Measurements from ENCODE around the gene MRPL52.
"Not testable (repeated sequence)": the region's sequence is repeated elsewhere in the genome, so short reads cannot be mapped to it uniquely, and the experiment has no call there.

The MRPL52 gene

DNA sequence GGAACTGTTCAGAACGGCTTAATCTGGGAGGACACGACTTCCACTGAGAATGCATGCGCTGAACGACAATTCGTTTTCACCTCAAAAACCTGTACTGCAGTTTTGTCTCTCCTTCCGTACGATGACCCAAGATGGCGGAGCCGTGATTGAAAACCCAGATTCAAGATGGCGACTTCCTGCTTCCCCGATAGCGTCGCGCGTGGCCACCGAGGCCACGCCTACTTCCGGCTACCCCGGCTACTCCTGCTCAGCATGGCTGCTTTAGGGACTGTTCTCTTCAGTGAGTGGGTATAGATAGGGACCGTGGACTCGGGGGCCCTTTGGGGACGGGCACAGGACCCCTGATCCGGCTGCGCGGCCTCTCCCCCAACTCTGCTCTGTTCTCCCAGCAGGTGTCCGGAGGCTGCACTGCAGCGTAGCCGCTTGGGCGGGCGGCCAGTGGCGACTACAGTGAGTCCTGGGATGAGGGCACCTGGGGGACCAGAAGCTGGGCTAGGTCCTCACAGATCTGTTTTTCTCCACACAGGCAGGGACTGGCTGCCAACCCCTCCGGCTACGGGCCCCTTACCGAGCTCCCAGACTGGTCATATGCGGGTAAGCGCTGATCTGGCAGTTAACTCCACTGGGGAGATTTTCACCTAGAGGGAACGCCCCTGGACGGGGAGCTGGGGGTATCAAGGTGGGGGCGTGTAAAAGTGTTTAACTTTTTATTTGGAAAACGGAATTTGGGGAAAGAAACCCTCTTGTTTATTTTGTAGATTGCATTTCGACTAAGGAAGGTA lies at the start of gene MRPL52:
Gene MRPL52, plus strand, starts transcription at position 227 of the 782 bp plus-strand sequence. Its CDS starts 26 bp downstream, at position 253.
- DNase-seq (ENCODE audit: low read depth), result no peak

DNA sequence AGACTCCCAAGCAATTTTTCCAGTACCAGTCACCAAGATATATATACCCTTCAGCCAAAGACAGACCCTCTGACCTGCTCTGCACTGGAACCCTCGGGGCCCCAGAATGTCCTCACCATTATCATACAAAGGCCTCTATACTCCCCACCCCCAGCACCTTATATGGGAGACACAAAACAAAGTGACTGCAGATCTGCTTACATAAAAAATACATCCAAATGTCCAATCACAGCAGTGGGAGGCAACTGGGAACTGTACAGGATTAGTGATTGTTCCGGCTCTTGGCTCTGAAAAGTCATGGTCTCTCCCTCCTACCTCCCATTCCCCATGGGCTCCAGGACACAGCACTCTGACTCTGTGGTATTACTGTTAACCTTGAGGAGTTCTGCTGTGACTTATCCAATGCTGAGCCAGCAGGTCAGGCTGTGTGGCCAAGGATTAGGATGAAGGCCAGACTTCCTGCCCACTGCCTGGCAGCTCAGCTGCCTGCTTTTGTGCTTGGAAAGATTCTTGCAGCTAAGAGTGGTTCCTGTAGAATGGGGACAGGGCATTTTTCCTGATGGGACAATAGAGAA lies 49.5 kb upstream of the MRPL52 start:
- DNase-seq (ENCODE audit: low read depth), result no peak

DNA sequence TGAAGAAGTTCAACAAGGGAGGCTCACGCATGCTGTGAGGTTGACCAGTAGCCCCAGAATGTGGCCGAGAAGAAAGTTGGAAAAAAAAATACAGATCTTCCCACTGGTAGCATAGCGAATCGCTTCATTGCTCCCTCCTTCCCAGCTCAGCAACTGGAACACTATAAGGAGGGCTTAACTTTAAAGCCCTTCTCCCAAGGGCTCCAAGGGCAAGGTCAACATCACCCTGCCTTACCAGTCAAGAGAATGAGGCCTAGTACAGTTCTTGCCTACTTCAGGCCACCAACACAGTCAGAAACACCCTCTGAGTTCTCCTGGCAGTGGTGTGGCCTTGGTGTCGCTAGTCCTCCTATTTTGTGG lies 48.8 kb upstream of the MRPL52 start:
- DNase-seq (ENCODE audit: low read depth), result no peak

DNA sequence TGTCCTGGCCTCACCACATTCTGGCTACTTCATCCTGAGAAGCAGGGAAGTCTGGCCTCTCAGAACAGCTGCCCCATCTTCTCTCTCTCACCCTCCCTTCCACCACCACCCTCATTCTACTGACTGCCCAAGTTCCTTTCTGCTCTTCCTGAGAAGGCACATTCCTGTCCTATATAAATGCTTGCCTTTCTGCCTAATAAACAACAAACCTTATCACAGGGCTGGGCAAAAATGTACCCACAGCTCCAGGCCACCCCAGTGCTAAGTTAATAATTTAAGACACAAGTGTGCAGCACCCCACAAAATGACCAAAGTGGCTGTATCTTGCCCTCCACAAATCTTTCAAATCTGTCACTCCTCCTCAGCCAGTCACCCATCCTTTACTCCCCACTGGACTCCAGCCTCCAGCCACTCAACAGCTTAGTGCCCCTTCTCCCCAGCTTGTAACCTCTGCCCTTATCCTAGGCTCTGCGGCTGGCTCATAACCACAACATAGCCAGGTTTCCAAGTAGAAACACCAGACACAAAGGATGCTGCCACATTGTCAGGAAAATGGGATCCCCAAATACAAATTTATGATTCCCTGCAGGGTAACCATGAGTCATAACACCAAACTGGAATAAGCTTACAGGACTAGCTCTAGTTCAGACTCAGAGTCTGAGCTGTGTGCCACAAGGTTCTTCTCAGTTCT lies 48.2 kb upstream of the MRPL52 start:
- no peak for DNase-seq (ENCODE audit: low read depth)

DNA sequence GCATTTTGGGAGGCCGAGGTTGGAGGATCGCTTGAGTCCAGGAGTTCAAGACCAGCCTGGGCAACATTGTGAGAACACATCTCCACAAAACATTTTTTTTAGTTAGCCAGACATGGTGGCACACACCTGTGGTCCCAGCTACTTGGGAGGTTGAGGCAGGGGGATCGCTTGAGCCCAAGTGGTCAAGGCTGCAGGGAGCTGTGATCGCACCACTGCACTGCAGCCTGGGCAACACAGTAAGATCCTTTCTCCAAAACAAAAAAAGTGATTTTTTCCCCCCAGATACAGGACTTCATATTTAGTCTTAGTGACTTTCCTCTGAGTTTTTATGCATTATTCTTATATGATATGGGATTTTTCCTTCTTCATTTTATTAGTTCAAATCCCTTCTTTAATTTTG lies 43.0 kb upstream of the MRPL52 start:
- no peak for DNase-seq (ENCODE audit: low read depth)

DNA sequence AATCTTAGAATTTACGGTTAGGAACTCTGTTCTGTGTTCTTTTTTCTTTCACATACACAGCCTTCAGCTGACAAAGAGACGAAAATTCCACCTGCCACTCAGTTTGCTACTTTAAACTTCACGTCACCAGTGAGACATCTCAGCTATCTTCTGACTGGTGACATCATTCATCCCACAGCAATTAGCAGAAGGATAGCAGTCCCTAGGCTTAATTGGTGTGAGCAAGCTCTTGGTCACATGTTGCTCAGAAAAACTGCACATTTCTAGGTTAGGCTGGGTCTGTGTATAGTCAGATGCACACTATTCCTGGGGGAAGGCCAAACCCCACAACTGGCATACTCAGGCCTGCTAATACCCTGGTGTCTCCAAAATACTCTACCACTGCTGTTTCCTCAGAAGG lies 38.4 kb upstream of the MRPL52 start:
- peak; percentile 32 for DNase-seq (ENCODE audit: low read depth)

DNA sequence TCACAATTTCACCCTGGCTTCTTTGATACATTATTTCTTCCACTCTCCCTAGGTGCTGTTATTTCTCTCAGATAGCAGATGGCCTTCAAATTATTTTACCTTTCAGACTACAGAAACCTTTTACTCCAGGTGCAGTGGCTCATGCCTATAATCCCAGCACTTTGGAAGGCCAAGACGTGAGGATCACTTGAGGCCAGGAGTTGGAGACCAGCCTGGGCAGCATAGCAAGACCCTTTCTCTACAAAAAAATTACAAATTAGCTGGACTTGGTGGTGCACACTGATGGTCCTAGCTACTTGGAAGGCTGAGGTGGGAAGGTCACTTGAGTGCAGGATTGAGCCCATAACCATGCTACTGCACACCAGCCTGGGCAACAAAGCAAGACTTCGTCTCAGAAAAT lies 37.5 kb upstream of the MRPL52 start:
- DNase-seq (ENCODE audit: low read depth), result no peak

DNA sequence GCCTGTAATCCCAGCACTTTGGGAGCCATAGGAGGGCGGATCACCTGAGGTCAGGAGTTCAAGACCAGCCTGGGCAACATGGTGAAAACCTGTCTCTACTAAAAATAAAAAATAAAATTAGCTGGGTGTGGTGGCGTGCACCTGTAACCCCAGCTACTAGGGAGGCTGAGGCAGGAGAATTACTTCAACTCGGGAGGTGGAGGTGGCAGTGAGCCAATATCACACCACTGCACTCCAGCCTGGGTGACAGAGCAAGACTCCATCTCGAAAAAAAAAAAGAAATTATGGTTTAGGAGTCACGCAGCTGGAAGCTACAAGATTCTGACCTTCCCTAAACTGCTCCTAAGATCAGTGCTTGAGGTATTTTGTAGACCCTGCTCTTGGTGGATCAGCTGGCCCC lies 36.1 kb upstream of the MRPL52 start:
- DNase-seq (ENCODE audit: low read depth), result not testable (repeated sequence)

DNA sequence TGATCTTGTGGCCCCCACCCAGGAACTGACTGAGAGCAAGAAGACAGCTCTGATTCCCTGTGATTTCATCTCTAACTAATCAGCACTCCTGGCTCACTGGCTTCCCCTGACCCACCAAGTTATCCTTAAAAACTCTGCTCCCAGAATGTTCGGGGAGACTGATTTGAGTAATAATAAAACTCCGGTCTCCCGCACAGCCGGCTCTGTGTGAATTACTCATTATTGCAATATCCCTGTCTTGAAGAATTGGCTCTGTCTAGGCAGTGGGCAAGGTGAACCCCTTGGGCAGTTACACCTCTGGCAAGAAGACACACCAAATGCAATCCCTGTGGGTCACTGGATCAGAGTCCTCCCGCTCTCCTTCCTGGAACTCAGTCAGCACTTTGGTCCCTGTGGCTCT lies 35.7 kb upstream of the MRPL52 start:
- no peak for DNase-seq (ENCODE audit: low read depth)

DNA sequence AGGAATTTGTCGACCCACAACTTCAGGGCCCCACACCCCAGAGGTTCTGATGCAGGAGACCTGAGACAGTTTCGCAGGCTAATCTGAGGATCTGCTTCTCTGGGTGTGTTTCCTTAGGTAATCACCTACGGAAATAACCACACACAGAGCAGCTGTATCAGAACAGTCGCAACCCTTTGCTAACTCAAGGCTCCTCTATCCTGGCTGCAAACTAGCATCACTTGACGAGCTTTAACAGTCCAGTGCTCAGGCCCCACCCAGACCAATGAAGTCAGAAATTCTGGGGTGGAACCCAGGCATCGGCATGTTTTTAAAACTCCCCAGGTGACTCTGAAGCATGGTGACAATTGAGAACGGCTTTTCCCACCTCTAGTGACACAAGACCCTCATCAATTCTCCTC lies 35.1 kb upstream of the MRPL52 start:
- no peak for DNase-seq (ENCODE audit: low read depth)

DNA sequence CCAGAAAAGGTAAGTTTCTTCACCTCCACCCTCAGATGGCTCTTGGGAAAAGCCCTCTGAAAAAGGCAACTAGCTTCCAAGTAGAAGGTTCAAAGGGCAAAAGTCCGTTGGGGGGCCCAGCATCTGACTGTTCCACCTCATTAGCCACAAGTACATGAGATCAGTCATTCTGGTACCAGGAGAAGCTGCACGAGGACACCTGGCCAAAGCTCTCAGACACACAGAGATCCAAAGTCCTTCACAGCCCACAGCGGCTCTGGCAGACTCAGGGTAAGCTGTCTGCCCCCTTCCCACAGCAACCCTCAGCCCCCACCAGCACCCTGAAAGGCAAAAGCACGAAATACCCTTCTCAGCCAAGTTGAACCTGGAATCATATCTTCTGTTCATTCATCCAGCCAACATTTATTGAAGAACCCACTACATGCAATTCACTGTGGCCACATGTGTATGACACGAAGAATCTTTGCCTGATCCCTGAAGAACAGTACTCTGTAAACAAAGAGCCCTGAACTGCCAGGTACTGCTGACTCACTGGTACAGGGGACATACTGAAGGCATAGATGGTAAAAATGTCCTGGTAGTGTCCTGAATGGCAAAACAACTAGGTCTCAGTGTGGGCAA lies 33.5 kb upstream of the MRPL52 start:
- no peak for DNase-seq (ENCODE audit: low read depth)

DNA sequence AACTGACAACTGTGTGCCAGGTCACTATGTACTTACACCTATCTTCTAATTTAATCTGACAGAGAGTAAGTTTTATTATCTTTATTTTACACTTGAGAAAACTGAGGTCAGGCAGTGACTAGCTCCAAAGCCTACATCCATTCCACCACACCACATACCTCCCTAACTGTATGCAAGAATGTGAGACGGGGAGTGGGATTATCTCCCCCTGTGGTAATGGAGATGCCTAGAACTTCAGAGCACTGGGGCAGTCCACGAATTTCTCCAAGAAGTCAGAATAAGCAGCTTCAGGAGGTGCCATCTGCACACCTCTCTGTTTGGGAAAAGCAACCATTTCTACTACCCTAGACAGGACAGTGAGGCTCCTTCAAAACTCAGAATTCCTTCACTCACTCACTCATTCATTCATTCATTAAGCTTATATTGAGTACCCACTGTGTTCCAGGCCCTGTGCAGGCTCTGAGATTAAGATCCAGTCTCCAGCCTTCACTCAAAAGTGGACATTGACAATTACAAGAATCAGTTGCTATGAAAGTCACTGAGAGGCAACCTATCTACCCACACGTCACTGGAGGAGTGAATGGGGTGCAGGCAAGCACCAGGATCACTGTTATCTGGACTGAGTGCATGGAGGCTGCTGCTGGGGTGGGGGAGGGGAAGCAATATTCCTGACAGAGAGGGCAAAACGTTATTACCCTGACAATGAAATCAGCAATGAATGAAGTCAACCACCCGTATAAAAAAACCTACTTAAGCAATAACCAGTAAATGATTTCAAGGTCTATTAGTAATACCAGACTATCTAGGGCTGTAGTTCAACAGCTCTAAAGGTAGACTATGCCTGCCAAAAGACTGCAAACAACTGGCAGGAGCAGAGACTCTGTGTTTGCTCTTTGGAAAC lies 32.4 kb upstream of the MRPL52 start:
- DNase-seq (ENCODE audit: low read depth), result no peak

DNA sequence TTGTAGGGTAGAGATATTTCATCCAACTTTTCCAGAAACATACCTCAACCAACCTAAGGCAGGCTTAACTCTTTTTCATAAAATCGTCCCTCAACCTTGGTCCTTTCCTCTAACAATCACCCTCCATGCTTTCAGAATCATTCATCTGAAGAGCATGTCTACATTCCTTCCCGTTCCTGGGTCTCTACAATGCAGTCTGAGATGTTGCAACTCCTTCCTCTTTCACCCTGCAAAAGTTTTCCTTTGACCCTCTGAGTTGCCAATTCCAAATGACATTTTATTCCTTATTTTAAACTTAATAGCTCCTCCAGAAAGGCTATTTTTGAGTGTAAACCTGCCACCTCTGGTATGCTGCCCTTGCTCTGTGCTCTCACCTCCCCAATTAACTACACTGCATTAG lies 31.2 kb upstream of the MRPL52 start:
- DNase-seq (ENCODE audit: low read depth), result no peak

DNA sequence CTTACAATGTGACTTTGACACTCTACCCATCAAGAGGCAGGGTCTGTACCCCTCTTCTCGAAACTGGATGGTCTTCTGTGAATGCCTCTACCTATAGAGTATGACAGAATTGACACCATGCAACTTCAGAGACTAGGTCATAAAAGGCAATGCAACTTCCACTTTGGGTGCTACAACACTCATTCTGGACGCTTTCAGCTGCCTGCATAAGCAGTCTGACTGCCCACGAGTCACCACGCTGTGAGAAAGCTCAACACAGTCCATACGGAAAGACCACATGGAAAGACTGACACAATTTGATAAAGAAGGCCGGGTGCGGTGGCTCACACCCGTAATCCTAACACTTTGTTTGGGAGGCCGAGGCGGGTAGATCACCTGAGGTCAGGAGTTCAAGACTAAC lies 29.3 kb upstream of the MRPL52 start:
- DNase-seq (ENCODE audit: low read depth), result no peak

DNA sequence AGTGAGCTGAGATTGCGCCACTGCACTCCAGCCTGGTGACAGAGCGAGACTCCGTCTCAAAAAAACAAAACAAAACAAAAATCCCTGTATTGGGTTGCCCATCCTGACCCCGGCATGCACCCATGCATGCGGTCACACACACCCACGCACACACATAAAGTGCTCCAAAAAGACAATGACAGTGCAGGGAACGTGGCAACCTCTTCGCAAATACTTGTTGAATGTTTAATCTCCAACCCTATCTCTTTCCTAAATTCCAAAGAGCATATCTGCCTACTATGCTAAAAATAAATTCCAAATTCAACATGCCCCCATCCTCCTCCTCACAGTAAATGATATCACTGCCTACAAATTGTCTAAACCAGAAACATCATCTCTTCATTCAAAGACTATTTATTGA lies 28.0 kb upstream of the MRPL52 start:
- DNase-seq (ENCODE audit: low read depth), result no peak

DNA sequence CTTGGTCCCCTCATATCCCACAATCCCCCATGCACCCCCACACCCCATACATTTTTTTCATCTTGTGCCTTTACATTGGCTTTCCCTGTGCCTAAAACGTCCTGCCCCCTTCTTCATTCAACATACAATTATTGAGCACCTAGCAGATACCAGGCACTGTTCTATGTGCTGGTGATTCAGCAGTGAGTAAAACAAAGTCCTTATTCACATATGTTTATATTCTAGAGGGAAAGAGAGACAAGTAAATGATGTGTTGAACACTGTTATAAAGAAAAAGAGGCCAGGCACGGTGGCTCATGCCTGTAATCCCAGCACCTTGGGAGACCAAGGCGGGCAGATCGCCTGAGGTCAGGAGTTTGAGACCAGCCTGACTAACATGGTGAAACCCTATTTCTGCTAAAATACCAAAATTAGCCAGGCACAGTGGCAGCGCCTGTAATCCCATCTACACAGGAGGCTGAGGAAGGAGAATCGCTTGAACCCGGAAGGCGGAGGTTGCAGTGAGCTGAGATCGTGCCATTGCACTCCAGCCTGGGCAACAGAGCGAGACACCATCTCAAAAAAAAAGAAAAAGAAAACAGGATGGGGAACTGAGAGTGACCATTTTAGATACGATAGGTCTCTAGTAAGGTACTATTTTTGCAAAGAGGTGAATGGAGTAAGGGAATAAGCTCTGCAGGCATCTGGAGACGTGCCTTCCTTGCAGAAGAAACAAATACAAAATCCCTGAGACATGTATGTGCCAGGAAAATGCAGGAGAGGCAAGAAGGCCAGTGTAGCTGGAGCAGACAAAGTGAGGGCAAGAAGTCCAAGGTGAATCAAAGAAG lies 26.6 kb upstream of the MRPL52 start:
- DNase-seq (ENCODE audit: low read depth), result no peak

DNA sequence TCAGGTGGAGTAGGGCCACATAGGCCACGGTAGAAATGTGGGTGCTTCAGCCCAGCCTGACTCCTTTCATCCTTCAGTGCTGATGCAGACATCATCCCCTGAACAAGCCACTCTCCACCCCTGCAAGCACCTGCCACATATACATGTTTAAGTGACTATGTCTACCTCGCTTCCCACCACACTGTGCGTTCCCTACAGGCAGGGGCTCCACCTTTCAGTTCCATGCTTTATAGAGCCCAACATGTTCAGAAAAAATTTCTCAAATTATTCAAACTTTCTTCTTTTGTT lies 26.1 kb upstream of the MRPL52 start:
- DNase-seq (ENCODE audit: low read depth), result no peak

DNA sequence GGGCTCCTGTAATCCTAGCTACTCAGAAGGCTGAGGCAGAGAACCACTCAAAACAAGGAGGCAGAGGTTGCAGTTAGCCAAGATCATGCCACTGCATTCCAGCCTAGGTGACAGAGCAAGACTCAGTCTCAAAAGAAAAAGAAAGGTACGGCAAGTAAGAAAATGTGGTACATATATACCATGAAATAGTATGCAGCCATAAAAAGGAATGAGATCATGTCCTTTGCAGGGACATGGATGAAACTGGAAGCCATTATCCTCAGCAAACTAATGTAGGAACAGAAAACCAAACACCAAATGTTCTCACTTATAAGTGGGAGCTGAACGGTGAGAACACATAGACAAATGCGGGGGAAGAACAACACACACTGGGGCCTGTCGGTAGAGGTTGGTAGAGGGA lies 24.5 kb upstream of the MRPL52 start:
- not testable (repeated sequence) for DNase-seq (ENCODE audit: low read depth)

DNA sequence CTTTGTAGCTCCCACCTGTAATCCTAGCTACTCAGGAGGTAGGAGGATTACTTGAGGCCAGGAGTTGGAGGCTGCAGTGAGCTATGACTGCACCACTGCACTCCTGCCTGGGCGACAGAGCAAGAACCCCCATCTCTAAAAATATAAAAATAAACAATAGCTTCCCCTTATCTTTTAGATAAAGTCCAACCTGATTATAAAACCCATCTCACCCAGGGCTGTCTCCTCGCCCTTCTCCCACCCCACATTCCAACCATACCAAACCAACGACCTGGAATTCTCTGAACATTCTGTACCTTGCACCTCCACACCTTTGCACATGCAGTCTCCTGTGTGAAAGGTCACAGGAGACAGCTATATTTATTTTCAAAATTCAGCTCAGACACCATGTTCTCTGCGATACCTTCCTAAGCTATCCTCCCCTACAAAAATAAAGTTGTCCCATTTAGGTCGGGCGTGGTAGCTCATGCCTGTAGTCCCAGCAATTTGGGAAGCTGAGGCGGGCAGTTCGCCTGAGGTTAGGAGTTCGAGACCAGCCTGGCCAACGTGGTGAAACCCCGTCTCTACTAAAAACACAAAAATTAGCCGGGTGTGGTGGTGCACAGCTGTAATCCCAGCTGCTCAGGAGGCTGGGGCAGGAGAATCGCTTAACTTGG lies 22.1 kb upstream of the MRPL52 start:
- DNase-seq (ENCODE audit: low read depth), result no peak

DNA sequence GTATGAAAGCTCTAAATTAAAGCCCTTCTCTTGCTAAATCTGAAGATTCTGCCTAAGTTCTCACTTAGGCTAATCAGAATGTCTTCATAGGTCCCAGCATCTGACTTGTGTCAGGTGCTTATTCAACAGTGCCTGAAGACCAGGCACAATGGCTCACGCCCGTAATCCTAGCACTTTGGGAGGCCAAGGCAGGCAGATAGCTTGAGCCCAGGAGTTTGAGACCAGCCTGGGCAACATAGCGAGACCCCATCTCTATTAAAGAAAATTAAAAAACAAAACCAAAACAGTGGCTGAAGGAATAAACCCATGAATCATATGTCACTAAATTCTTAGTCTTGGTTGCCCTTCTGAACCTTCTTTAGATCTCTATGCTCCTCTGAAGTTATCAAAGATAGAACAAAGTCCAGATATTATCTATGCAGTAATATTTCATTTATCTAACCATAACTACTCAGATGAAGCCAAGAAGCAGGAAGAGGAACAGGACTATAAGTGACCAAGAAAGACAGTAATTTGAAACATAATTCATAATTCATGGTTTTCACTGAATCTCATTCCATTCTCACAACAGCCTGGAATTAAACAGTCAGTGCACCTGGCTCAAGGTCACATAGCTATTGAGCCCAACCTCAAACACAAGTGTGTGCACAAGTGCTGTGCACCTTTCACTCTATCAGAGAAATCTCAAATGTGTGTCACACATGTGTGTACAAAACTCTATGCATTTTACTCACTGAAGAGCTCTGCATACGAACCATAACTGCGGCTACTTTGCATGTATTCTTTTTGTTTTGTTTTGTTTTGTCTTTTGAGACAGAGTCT lies 21.1 kb upstream of the MRPL52 start:
- DNase-seq (ENCODE audit: low read depth), result no peak

Measured in HS-5 (cell line).